K562 (cell line): ENCODE results near the gene CLEC4F. TPM values are rescaled to one million over a fixed set of nuclear protein-coding genes. Genes with fewer than 3 reads are reported as not detected.

ENCODE experiments used
- ATAC-seq: fragments of 200-7000 bp; cut with Tn5 transposase; 3 replicates; pipeline ENCODE4 v1.9.1; 2020; ENCODE audit warnings: moderate library complexity
- BruUV-seq: library from RNA; stranded (reverse); fragments of 400-500 nt; replicated peaks from 2 replicates; lab custom pipeline; 2021; lab: Mats Ljungman, UMichigan
- CTCF ChIA-PET: fragments of 300-600 bp; formaldehyde crosslinking; extraction: SDS; loops from one replicate; lab custom pipeline; 2021; ENCODE audit warnings: low intra/inter-chr PET ratio; lab: Yijun Ruan, JAX
- POLR2A ChIA-PET: fragments of 300-600, 350-650 bp; sonication (Branson Sonifier 250); formaldehyde crosslinking; extraction: SDS; loops from one replicate; lab custom pipeline; 2021; ENCODE audit warnings: antibody characterized with exemption, inconsistent platforms; lab: Yijun Ruan, JAX
- DNase-seq, 4 experiments: peaks; one replicate each; pipeline versions ENCODE4 v3.0.0 to v3.0.0-alpha.2; 2011 to 2018; ENCODE audit warnings: low spot score in 3 of 4, mixed read lengths in 3 of 4; ENCODE audit errors: extremely low read depth in 1 of 4
- FAIRE-seq: peaks from 2 replicates; lab custom pipeline; 2011; peaks lifted over from hg19 to GRCh38; lab: Jason Lieb, UNC
- H2AFZ ChIP-seq: 2 replicates; pipeline ENCODE4 v1.6.0; 2011; ENCODE audit warnings: low read depth, low read length, control low read depth, inconsistent platforms
- H3K27ac ChIP-seq: fragments of 200-600 bp; 3 replicates; pipeline ENCODE4 v1.8.0; 2011; ENCODE audit warnings: low read depth, mild to moderate bottlenecking, control low read depth, inconsistent platforms, low read length, moderate library complexity, mixed read lengths; ENCODE audit errors: extremely low read depth
- H3K27me3 ChIP-seq, 2 experiments: fragments of 300-600 bp in 1 of 2; 2 replicates in 1 of 2; 3 replicates in 1 of 2; pipeline versions ENCODE4 v1.6.0 to v1.8.0; 2011; ENCODE audit warnings: inconsistent platforms in 2 of 2, low read length in 2 of 2, mild to moderate bottlenecking in 1 of 2, mixed read lengths in 1 of 2, moderate library complexity in 1 of 2; ENCODE audit not compliant: control insufficient read depth in 2 of 2, insufficient read depth in 2 of 2
- H3K36me3 ChIP-seq: fragments of 300-600 bp; 3 replicates; pipeline ENCODE4 v1.8.0; 2011; ENCODE audit warnings: mild to moderate bottlenecking, low read length, inconsistent platforms; ENCODE audit not compliant: control insufficient read depth, insufficient read depth
- H3K4me1 ChIP-seq, 2 experiments: fragments of 200-600 bp in 1 of 2; replicated peaks in 1 of 2; 2 replicates in 1 of 2; 3 replicates in 1 of 2; pipeline versions ENCODE4 v1.5.1 to v1.8.0; 2011; ENCODE audit warnings: inconsistent platforms in 2 of 2, low read length in 2 of 2, mild to moderate bottlenecking in 1 of 2, mixed read lengths in 1 of 2, moderate library complexity in 1 of 2; ENCODE audit not compliant: control insufficient read depth in 2 of 2, insufficient read depth in 2 of 2
- H3K4me2 ChIP-seq: 2 replicates; pipeline ENCODE4 v1.6.1; 2011; ENCODE audit warnings: low read length, control low read depth, inconsistent platforms, mixed read lengths; ENCODE audit not compliant: insufficient read depth
- H3K4me3 ChIP-seq: fragments of 200-600 bp; sonication (generic), shearing (Covaris generic); 2 replicates; pipeline ENCODE4 v1.5.1; 2016; ENCODE audit warnings: control low read depth, inconsistent platforms
- H3K79me2 ChIP-seq: fragments of 200-600 bp; 3 replicates; pipeline ENCODE4 v1.8.0; 2011; ENCODE audit warnings: low read length, inconsistent platforms; ENCODE audit not compliant: control insufficient read depth, insufficient read depth
- H3K9ac ChIP-seq, 2 experiments: 2 replicates each; pipeline versions ENCODE4 v1.6.0 to v1.6.1; 2011; ENCODE audit warnings: low read depth in 2 of 2, low read length in 2 of 2, control low read depth in 1 of 2, inconsistent platforms in 1 of 2, mild to moderate bottlenecking in 1 of 2, mixed read lengths in 1 of 2; ENCODE audit not compliant: insufficient read depth in 1 of 2
- H3K9me1 ChIP-seq: one replicate; pipeline ENCODE4 v1.6.0; 2011; ENCODE audit warnings: inconsistent platforms, mild to moderate bottlenecking, low read length, moderate library complexity; ENCODE audit not compliant: control insufficient read depth, insufficient read depth
- H3K9me3 ChIP-seq: replicated peaks from 2 replicates; pipeline ENCODE4 v1.5.1; 2011; ENCODE audit warnings: low read depth, low read length, inconsistent platforms; ENCODE audit not compliant: control insufficient read depth, insufficient read depth
- H4K20me1 ChIP-seq: replicated peaks from 2 replicates; pipeline ENCODE4 v1.6.1; 2011; ENCODE audit warnings: low read length, inconsistent platforms, mixed read lengths; ENCODE audit not compliant: control insufficient read depth, insufficient read depth
- BHLHE40 ChIP-seq: IDR thresholded peaks from 2 replicates; pipeline ENCODE4 v1.6.1; 2011; ENCODE audit warnings: low read length, improper control_type of control experiment
- CHD2 ChIP-seq: IDR thresholded peaks from 2 replicates; pipeline ENCODE4 v1.6.1; 2011; ENCODE audit warnings: low read depth, low read length
- CXXC5 ChIP-seq: fragments of 250-450 bp; sonication (Bioruptor Pico); IDR thresholded peaks from 2 replicates; pipeline ENCODE4 v1.8.0; 2022; ENCODE audit warnings: inconsistent platforms, mild to moderate bottlenecking, moderate library complexity
- FOXM1 ChIP-seq, 2 experiments: fragments of 450-650 bp in 1 of 2; sonication (generic) in 1 of 2; formaldehyde crosslinking in 1 of 2; IDR thresholded peaks; 2 replicates each; pipeline versions ENCODE4 v1.6.1 to v1.9.0; 2017 to 2022; ENCODE audit warnings: low read depth in 2 of 2, mild to moderate bottlenecking in 2 of 2, missing genetic modification reagents in 1 of 2, moderate library complexity in 1 of 2
- HNRNPH1 ChIP-seq: fragments of 200-400 bp; formaldehyde crosslinking; optimal IDR thresholded peaks from 2 replicates; pipeline ENCODE3; 2017; ENCODE audit warnings: low read depth, mild to moderate bottlenecking, low read length, moderate library complexity
- KAT7 ChIP-seq: sonication (generic); formaldehyde crosslinking; IDR thresholded peaks from 2 replicates; pipeline ENCODE4 v1.8.0; 2022; ENCODE audit warnings: missing genetic modification reagents, mild to moderate bottlenecking, borderline replicate concordance
- KDM5B ChIP-seq: fragments of 200-600 bp; sonication (generic); IDR thresholded peaks from 2 replicates; pipeline ENCODE4 v1.6.1; 2012; ENCODE audit warnings: low read depth, mild to moderate bottlenecking, moderate library complexity, low read length, control low read depth, inconsistent platforms; ENCODE audit not compliant: insufficient replicate concordance
- L3MBTL2 ChIP-seq: fragments of 450-650 bp; IDR thresholded peaks from 2 replicates; pipeline ENCODE4 v1.6.1; 2016; ENCODE audit warnings: mild to moderate bottlenecking, moderate library complexity
- NRF1 ChIP-seq, 2 experiments: fragments of 450-650 bp; IDR thresholded peaks in 1 of 2; conservative IDR thresholded peaks in 1 of 2; 2 replicates each; pipeline ENCODE4 v1.6.1; 2014; ENCODE audit warnings: mild to moderate bottlenecking in 2 of 2
- RUNX1 ChIP-seq: sonication (generic); IDR thresholded peaks from 2 replicates; pipeline ENCODE4 v1.6.1; 2016; ENCODE audit warnings: antibody characterized with exemption, low read depth
- SMAD1 ChIP-seq: fragments of 150-350 bp; IDR thresholded peaks from 2 replicates; pipeline ENCODE4 v1.6.1; 2014; ENCODE audit warnings: low read length, low read depth; ENCODE audit not compliant: partially characterized antibody
- TFAP4 ChIP-seq: sonication (generic); formaldehyde crosslinking; IDR thresholded peaks from 2 replicates; pipeline ENCODE4 v1.8.0; 2022; ENCODE audit warnings: missing genetic modification reagents, mild to moderate bottlenecking, moderate library complexity, borderline replicate concordance
- VEZF1 ChIP-seq: fragments of 200-800 bp; sonication (Bioruptor generic); IDR thresholded peaks from 2 replicates; pipeline ENCODE4 v1.6.1; 2017; ENCODE audit warnings: missing genetic modification characterization, missing compliant biosample characterization
- YY1 ChIP-seq, 3 experiments: IDR thresholded peaks; 2 replicates each; pipeline ENCODE4 v1.6.1; 2011; ENCODE audit warnings: low read length in 2 of 3, mild to moderate bottlenecking in 2 of 3, moderate library complexity in 2 of 3, borderline replicate concordance in 1 of 3, control low read depth in 1 of 3, low read depth in 1 of 3; ENCODE audit not compliant: insufficient read depth in 3 of 3, insufficient replicate concordance in 2 of 3, control insufficient read depth in 1 of 3, insufficient read length in 1 of 3; ENCODE audit errors: extremely low read depth in 1 of 3
- ZNF699 ChIP-seq: fragments of 250-450 bp; sonication (Bioruptor Pico); IDR thresholded peaks from 2 replicates; pipeline ENCODE4 v1.8.0; 2021; ENCODE audit warnings: mild to moderate bottlenecking, moderate library complexity; ENCODE audit not compliant: insufficient replicate concordance
- ZNF75A ChIP-seq: fragments of 450-650 bp; formaldehyde crosslinking; IDR thresholded peaks from 2 replicates; pipeline ENCODE4 v1.4.0; 2020; ENCODE audit warnings: mild to moderate bottlenecking
- WGBS: fragments of 100-300 bp; shearing (Covaris generic); methylation state at CpG from one replicate; pipeline ENCODE4 v1.1.6; 2016; ENCODE audit warnings: low coverage, mixed read lengths; ENCODE audit not compliant: insufficient coverage; ENCODE audit errors: missing lambda C conversion rate; 5-methylcytosine and 5-hydroxymethylcytosine counted together
- in situ Hi-C: fragments of 300-500 bp; cut with MboI; formaldehyde crosslinking; loops from 4 replicates; pipeline ENCODE4 v1.15.0; 2018; ENCODE audit warnings: inconsistent platforms, mixed read lengths
- intact Hi-C: fragments of 100-400 bp; cut with micrococcal nuclease; formaldehyde crosslinking; loops from 2 replicates; pipeline ENCODE4 v1.14.2; 2022
- polyA plus RNA-seq, 8 experiments: library from polyadenylated mRNA; depleted of rRNA in 4 of 8; stranded (reverse) in 5 of 8; unstranded in 3 of 8; fragments of >200 nt; fragmentation: Nextera tagmentation in 2 of 8; fragmentation: Illumina TruSeq in 1 of 8; extraction: Ambion mirVana in 2 of 8; extraction: Trizol in 1 of 8; gene quantifications; 2 replicates each; pipeline versions ENCODE4 v1.2.1 to v1.2.3, GENCODE V29; 2011 to 2014; ENCODE audit warnings: inconsistent platforms in 1 of 8, missing spikeins in 1 of 8
- total RNA-seq, 7 experiments: library from RNA; depleted of rRNA in 6 of 7; stranded (reverse); fragments of >200 nt in 6 of 7; fragmentation: Illumina TruSeq in 2 of 7; extraction: Trizol in 2 of 7; gene quantifications; 2 replicates each; pipeline versions ENCODE4 v1.2.1 to v1.2.3, GENCODE V29; 2011 to 2021; ENCODE audit warnings: low replicate concordance in 1 of 7

Gene CLEC4F
- total and polyA plus RNA-seq, 9 of the 15 experiments (the other 6 are each of a cell fraction or from before 2014, with no cell fraction given) = not detected

DNA sequence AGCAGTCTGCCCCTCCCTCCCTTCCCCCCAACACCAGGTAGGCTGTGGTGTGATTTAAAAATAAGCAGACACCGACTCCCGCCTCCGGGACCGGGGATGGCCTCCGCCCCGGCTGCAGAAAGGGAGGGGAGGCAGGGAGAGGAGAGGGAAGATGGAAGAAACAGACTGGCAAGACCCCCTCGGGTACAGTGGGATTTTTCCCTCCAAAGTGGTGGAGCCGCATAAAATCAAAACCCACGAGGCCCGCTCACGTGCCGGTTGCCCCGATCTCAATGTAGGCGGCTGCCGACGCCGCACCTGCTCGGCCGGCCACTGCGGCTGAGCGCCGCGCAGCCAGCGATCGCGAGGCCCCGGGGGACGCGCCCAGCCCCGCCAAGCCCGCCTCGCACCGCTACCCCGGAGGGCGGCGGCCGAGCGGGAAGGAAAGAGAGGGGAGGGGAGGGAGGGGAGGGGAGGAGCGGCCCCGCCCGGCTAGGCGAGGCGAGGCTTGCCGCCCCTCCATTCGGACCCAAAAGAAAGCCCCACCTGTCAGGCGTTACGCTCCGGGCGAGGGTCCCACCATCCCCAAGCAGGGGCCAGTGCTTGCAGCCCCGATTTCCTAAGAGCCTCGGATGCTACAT, 53.2 kb downstream of the CLEC4F start:
- H3K27ac ChIP-seq = peak overlapping the region; percentile 65; the same call in 2 of the 3 replicates
- H3K36me3 ChIP-seq = no peaks in the 10 kb centered on the region
- no peaks in the 10 kb centered on the region for H4K20me1 ChIP-seq
- H3K79me2 ChIP-seq = peaks cover 14% of the 10 kb centered on the region
- under 1% methylated on average over 27 of the region's 51 CpGs for WGBS
- peak overlapping the region; percentile 98 for H2AFZ ChIP-seq
- CTCF ChIA-PET = interaction anchor here (0.6 to 2.4 kb wide), 7 partner anchors 24 to 119 kb away, joined by 3 to 32 read pairs (median 5); no protein-coding TSS in a partner anchor
- peak overlapping the region; percentile 73 for H3K4me3 ChIP-seq
- ATAC-seq (peak; percentile 86), FAIRE-seq (no peak), DNase-seq (peak; percentile 55 to 79 (median 74))
- no peaks in the 10 kb centered on the region for H3K9me3 ChIP-seq
- intact Hi-C loops = loop anchor here (5.0 kb wide), 2 partner anchors 60 to 465 kb away; partner anchors contain the start of gene FAM136A
- no TSS peak for BruUV-seq
- H3K4me2 ChIP-seq = peak overlapping the region; percentile 83
- POLR2A ChIA-PET = interaction anchor here (1.1 to 1.8 kb wide), 5 partner anchors 8 to 110 kb away, joined by 3 to 7 read pairs (median 5); no protein-coding TSS in a partner anchor
- peak overlapping the region; percentile 74 to 95 for H3K9ac ChIP-seq
- in situ Hi-C loops = no loop called here
- no peaks in the 10 kb centered on the region for H3K9me1 ChIP-seq
- no peaks in the 10 kb centered on the region; a peak in 1 of 5 replicates for H3K27me3 ChIP-seq
- peaks cover 2 to 12% of the 10 kb centered on the region in 2 experiments; a peak in 4 of 5 replicates for H3K4me1 ChIP-seq
- TF ChIP-seq NRF1 (conservative IDR thresholded peaks at IDR 0.05 in 1 of 2, IDR thresholded peaks at IDR 0.05 in 1 of 2) (peak in 1 of 2 experiments; percentile 42; a peak in 2 of 4 replicates), BHLHE40 (peak; percentile 79), TFAP4 (no peak), KAT7 (CRISPR knock-in tag) (no peak), KDM5B (no peak), L3MBTL2 (peak; percentile 93), YY1 (IDR thresholded peaks at IDR 0.05; ENCODE audit: borderline replicate concordance in 1 of 3, control insufficient read depth in 1 of 3, extremely low read depth in 1 of 3, insufficient read depth in 3 of 3, insufficient read length in 1 of 3, insufficient replicate concordance in 2 of 3, low read depth in 1 of 3, low read length in 2 of 3) (peak in 1 of 3 experiments; percentile 10), SMAD1 (no peak), CXXC5 (CRISPR knock-in tag) (peak; percentile 73), CHD2 (0 out of 2 replicates have a peak, but pooled peaks have one; percentile 36), ZNF699 (CRISPR knock-in tag) (no peak), RUNX1 (no peak), FOXM1 (IDR thresholded peaks at IDR 0.05; ENCODE audit: low read depth) (peak; percentile 69), FOXM1 (CRISPR knock-in tag; IDR thresholded peaks at IDR 0.05; ENCODE audit: low read depth) (no peak), HNRNPH1 (no peak), VEZF1 (peak; percentile 9; the same call in 1 of the 2 replicates), ZNF75A (CRISPR knock-in tag) (no peak)
